GM23248 (cell line): ENCODE results near the gene CASK.

Source experiments
- EZH2 ChIP-seq: fragments of 200-600 bp; sonication (generic); IDR thresholded peaks from 2 replicates; pipeline ENCODE4 v1.6.1; 2018; ENCODE audit warnings: antibody characterized with exemption, mild to moderate bottlenecking; ENCODE audit not compliant: insufficient read depth, poor library complexity, severe bottlenecking
- EZH2phosphoT487 ChIP-seq: fragments of 200-600 bp; sonication (generic); IDR thresholded peaks from 2 replicates; pipeline ENCODE4 v1.6.1; 2018; ENCODE audit warnings: antibody characterized with exemption, moderate library complexity, mild to moderate bottlenecking, low read depth; ENCODE audit not compliant: insufficient read depth

- TF ChIP-seq EZH2 (no peak), EZH2phosphoT487 (no peak)
Observed at GRCh38 chrX:41515376-41515775, 408.0 kb downstream of the CASK start.
